ENCODE measurements around the gene DLGAP1. TPM values are rescaled to one million over a fixed set of nuclear protein-coding genes. Genes with fewer than 3 reads are reported as not detected.

Gene DLGAP1
- total and polyA plus RNA-seq, 3 donors from 2014 or later, result 18.6 to 93.8 (median 69.1) TPM

GRCh38 chr18:3508576-3509549, 946.2 kb downstream of the DLGAP1 start:
- TF ChIP-seq CTCF (IDR thresholded peaks at IDR 0.05) (no peak), POLR2A (IDR thresholded peaks at IDR 0.05) (no peak)
- Histone ChIP-seq H3K4me3 (no peak overlapping the region), H3K27me3 (no peaks in the 10 kb centered on the region), H3K36me3 (ENCODE audit: low read depth, missing control alignments) (no peaks in the 10 kb centered on the region), H3K9me3 (no peaks in the 10 kb centered on the region), H3K27ac (peak overlapping the region in 1 of 2 donors; percentile 5), H3K4me1 (no peaks in the 10 kb centered on the region)
- no peak for DNase-seq
- whole genome bisulfite sequencing, 2 donors, result 49 to 58% methylated on average over 17 of the region's 17 CpGs
- intact Hi-C loops (cut with DNase I; ENCODE audit: low total_unique reads), result no loop called here

GRCh38 chr18:3504637-3505036, 950.5 kb downstream of the DLGAP1 start:
- DNase-seq, result no peak
- intact Hi-C loops (cut with DNase I; ENCODE audit: low total_unique reads), result no loop called here
- Histone ChIP-seq H3K36me3 (ENCODE audit: low read depth, missing control alignments) (no peaks in the 10 kb centered on the region), H3K27me3 (no peaks in the 10 kb centered on the region), H3K4me3 (no peak overlapping the region), H3K4me1 (peaks cover 8% of the 10 kb centered on the region), H3K9me3 (no peaks in the 10 kb centered on the region), H3K27ac (no peak overlapping the region)
- TF ChIP-seq CTCF (IDR thresholded peaks at IDR 0.05) (no peak), POLR2A (IDR thresholded peaks at IDR 0.05) (no peak)
- 86 to 90% methylated on average over 5 of the region's 5 CpGs for WGBS, 2 donors

GRCh38 chr18:3502650-3503049, 952.5 kb downstream of the DLGAP1 start:
- Histone ChIP-seq H3K36me3 (ENCODE audit: low read depth, missing control alignments) (no peaks in the 10 kb centered on the region), H3K9me3 (no peaks in the 10 kb centered on the region), H3K4me3 (no peak overlapping the region), H3K27ac (no peak overlapping the region), H3K27me3 (no peaks in the 10 kb centered on the region), H3K4me1 (peaks cover 11% of the 10 kb centered on the region)
- no peak for DNase-seq
- TF ChIP-seq POLR2A (IDR thresholded peaks at IDR 0.05) (no peak), CTCF (IDR thresholded peaks at IDR 0.05) (no peak)
- WGBS, 2 donors, result 84 to 90% methylated on average over 4 of the region's 4 CpGs
- intact Hi-C loops (cut with DNase I; ENCODE audit: low total_unique reads), result no loop called here

GRCh38 chr18:3500016-3500415, 955.1 kb downstream of the DLGAP1 start:
- intact Hi-C loops (cut with DNase I; ENCODE audit: low total_unique reads), result no loop called here
- no peaks in the 10 kb centered on the region for H3K36me3 ChIP-seq (ENCODE audit: low read depth, missing control alignments)
- peaks cover 11% of the 10 kb centered on the region for H3K4me1 ChIP-seq
- no peak overlapping the region for H3K27ac ChIP-seq
- WGBS, 2 donors, result 23% methylated on average over 5 of the region's 5 CpGs
- H3K9me3 ChIP-seq, result no peaks in the 10 kb centered on the region
- H3K27me3 ChIP-seq, result no peaks in the 10 kb centered on the region
- DNase-seq, result no peak
- TF ChIP-seq CTCF (IDR thresholded peaks at IDR 0.05) (no peak), POLR2A (IDR thresholded peaks at IDR 0.05) (no peak)
- H3K4me3 ChIP-seq, result peak overlapping the region in 1 of 2 donors; percentile 58

All from testis (tissue), 3 donors.